ENCODE data around the gene RNF41. TPM values are rescaled to one million over a fixed set of nuclear protein-coding genes. Genes with fewer than 3 reads are reported as not detected.

The RNF41 gene
- polyA plus RNA-seq, 1 of the 3 experiments (the other 2 are of a cell fraction) = 127 TPM

- H3K4me3 ChIP-seq (ENCODE audit: low read depth in 2 of 2, low read length in 1 of 2) = peak overlapping the region; percentile 90 to 95
- WGBS (ENCODE audit: low lambda C conversion rate) = 2% methylated on average over 13 of the region's 27 CpGs
- H3K9ac ChIP-seq = peak overlapping the region; percentile 91
- DNase-seq = peak; percentile 81
- peak overlapping the region; percentile 75 to 92 for H3K27ac ChIP-seq (ENCODE audit: low read depth in 2 of 2, low read length in 1 of 2)
- H3K4me2 ChIP-seq = peak overlapping the region; percentile 97
- CTCF ChIA-PET = interaction anchor here (0.6 to 5.4 kb wide), 40 partner anchors 8 to 391 kb away, joined by 3 to 58 read pairs (median 5); partner anchors contain the start of genes CNPY2, COQ10A, RNF41 and SLC39A5
- H4K20me1 ChIP-seq (ENCODE audit: insufficient read depth) = peaks cover 23% of the 10 kb centered on the region
- peaks cover 44% of the 10 kb centered on the region for H3F3A ChIP-seq (replicated peaks; ENCODE audit: insufficient read depth)
- no peaks in the 10 kb centered on the region for H3K27me3 ChIP-seq (ENCODE audit: insufficient read depth)
- peaks cover 35 to 37% of the 10 kb centered on the region in 2 experiments for H3K36me3 ChIP-seq (replicated peaks in 1 of 2; ENCODE audit: control insufficient read depth in 1 of 2, insufficient read depth in 2 of 2, low read length in 1 of 2)
- POLR2A ChIA-PET = interaction anchor here (0.6 to 2.1 kb wide), 4 partner anchors 9 to 103 kb away, joined by 4 to 12 read pairs (median 5); partner anchors contain the start of genes CNPY2, COQ10A, SMARCC2 and STAT2
- TF ChIP-seq JUND (IDR thresholded peaks at IDR 0.05) = no peak
- TF ChIP-seq ELF1 (IDR thresholded peaks at IDR 0.05) = no peak
- TF ChIP-seq, protein P1, sequence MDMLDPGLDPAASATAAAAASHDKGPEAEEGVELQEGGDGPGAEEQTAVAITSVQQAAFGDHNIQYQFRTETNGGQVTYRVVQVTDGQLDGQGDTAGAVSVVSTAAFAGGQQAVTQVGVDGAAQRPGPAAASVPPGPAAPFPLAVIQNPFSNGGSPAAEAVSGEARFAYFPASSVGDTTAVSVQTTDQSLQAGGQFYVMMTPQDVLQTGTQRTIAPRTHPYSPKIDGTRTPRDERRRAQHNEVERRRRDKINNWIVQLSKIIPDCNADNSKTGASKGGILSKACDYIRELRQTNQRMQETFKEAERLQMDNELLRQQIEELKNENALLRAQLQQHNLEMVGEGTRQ (IDR thresholded peaks at IDR 0.05; ENCODE audit: borderline replicate concordance, low read depth, low read length) = no peak
- no peak for TF ChIP-seq NRF1 (IDR thresholded peaks at IDR 0.05; ENCODE audit: low read depth, low read length)
- no peak for TF ChIP-seq TEAD4 (IDR thresholded peaks at IDR 0.05; ENCODE audit: borderline replicate concordance, insufficient read depth)
- TF ChIP-seq RXRA (IDR thresholded peaks at IDR 0.05; ENCODE audit: borderline replicate concordance, low read depth) = no peak
- no peak for TF ChIP-seq TAF1 (IDR thresholded peaks at IDR 0.05; ENCODE audit: borderline replicate concordance, low read depth, low read length)
- no peak for TF ChIP-seq RFX5 (IDR thresholded peaks at IDR 0.05; ENCODE audit: low read length)
- TF ChIP-seq MAX (IDR thresholded peaks at IDR 0.05; ENCODE audit: low read depth) = 0 out of 2 replicates have a peak, but pooled peaks have one; percentile 6
- no peak for TF ChIP-seq FOXJ3 (CRISPR knock-in tag; IDR thresholded peaks at IDR 0.05)
- no peak for TF ChIP-seq PBX3 (IDR thresholded peaks at IDR 0.05)
- TF ChIP-seq GATA2 (CRISPR knock-in tag; IDR thresholded peaks at IDR 0.05) = no peak
- TF ChIP-seq, protein P2, sequence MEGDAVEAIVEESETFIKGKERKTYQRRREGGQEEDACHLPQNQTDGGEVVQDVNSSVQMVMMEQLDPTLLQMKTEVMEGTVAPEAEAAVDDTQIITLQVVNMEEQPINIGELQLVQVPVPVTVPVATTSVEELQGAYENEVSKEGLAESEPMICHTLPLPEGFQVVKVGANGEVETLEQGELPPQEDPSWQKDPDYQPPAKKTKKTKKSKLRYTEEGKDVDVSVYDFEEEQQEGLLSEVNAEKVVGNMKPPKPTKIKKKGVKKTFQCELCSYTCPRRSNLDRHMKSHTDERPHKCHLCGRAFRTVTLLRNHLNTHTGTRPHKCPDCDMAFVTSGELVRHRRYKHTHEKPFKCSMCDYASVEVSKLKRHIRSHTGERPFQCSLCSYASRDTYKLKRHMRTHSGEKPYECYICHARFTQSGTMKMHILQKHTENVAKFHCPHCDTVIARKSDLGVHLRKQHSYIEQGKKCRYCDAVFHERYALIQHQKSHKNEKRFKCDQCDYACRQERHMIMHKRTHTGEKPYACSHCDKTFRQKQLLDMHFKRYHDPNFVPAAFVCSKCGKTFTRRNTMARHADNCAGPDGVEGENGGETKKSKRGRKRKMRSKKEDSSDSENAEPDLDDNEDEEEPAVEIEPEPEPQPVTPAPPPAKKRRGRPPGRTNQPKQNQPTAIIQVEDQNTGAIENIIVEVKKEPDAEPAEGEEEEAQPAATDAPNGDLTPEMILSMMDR (IDR thresholded peaks at IDR 0.05) = peak; percentile 35
- TF ChIP-seq SIN3A (IDR thresholded peaks at IDR 0.05; ENCODE audit: borderline replicate concordance, low read depth, low read length) = no peak
- TF ChIP-seq MXI1 (IDR thresholded peaks at IDR 0.05; ENCODE audit: low read depth, low read length) = peak; percentile 25; the same call in 1 of the 2 replicates
- TF ChIP-seq EZH2phosphoT487 (IDR thresholded peaks at IDR 0.05; ENCODE audit: borderline replicate concordance, low read depth) = no peak
- H3K79me2 ChIP-seq (ENCODE audit: insufficient read depth) = peaks cover 55% of the 10 kb centered on the region
- H3K9me3 ChIP-seq = no peaks in the 10 kb centered on the region
- H3K9me2 ChIP-seq = no peaks in the 10 kb centered on the region
- peak overlapping the region; percentile 9; the same call in 1 of the 2 replicates for H2AFZ ChIP-seq (ENCODE audit: low read depth)
- peaks cover 15 to 19% of the 10 kb centered on the region in 2 experiments for H3K4me1 ChIP-seq (ENCODE audit: control insufficient read depth in 1 of 2, insufficient read depth in 2 of 2, low read depth in 1 of 2, low read length in 1 of 2)
Observed at GRCh38 chr12:56257491-56258067, 35.9 kb upstream of the RNF41 start.
